K562 (cell line): ENCODE measurements around the gene BTBD10.

Source experiments
- CREM ChIP-seq: IDR thresholded peaks from 2 replicates; pipeline ENCODE4 v1.6.1; 2014; ENCODE audit warnings: antibody characterized with exemption, low read depth
- ESRRA ChIP-seq: fragments of 450-650 bp; IDR thresholded peaks from 2 replicates; pipeline ENCODE4 v1.6.1; 2014; ENCODE audit warnings: low read depth, mild to moderate bottlenecking, moderate library complexity, borderline replicate concordance
- FOXA1 ChIP-seq: fragments of 450-650 bp; IDR thresholded peaks from 2 replicates; pipeline ENCODE4 v1.6.1; 2016; ENCODE audit warnings: mild to moderate bottlenecking, borderline replicate concordance
- HMG20B ChIP-seq: fragments of 250-450 bp; sonication (Bioruptor Pico); IDR thresholded peaks from 2 replicates; pipeline ENCODE4 v1.5.0; 2021; ENCODE audit warnings: mild to moderate bottlenecking
- YY1 ChIP-seq, 3 experiments: IDR thresholded peaks; 2 replicates each; pipeline ENCODE4 v1.6.1; 2011; ENCODE audit warnings: low read length in 2 of 3, mild to moderate bottlenecking in 2 of 3, moderate library complexity in 2 of 3, borderline replicate concordance in 1 of 3, control low read depth in 1 of 3, low read depth in 1 of 3; ENCODE audit not compliant: insufficient read depth in 3 of 3, insufficient replicate concordance in 2 of 3, control insufficient read depth in 1 of 3, insufficient read length in 1 of 3; ENCODE audit errors: extremely low read depth in 1 of 3
- ZNF644 ChIP-seq: fragments of 200-800 bp; sonication (Bioruptor generic); IDR thresholded peaks from 2 replicates; pipeline ENCODE4 v1.6.1; 2016; ENCODE audit warnings: low read depth, missing genetic modification characterization, missing compliant biosample characterization
- TF ChIP-seq, protein P1 (sequence below), 3 experiments: IDR thresholded peaks in 2 of 3; conservative IDR thresholded peaks in 1 of 3; 2 replicates each; pipeline ENCODE4 v1.5.1; 2011 to 2012; ENCODE audit warnings: low read length in 3 of 3, mild to moderate bottlenecking in 3 of 3, control low read depth in 2 of 3, improper control_type of control experiment in 1 of 3, inconsistent platforms in 1 of 3, low read depth in 1 of 3, mixed read lengths in 1 of 3, moderate library complexity in 1 of 3; ENCODE audit not compliant: insufficient read depth in 2 of 3
- TF ChIP-seq, protein P2 (sequence below), 2 experiments: fragments of 450-650 bp; formaldehyde crosslinking in 1 of 2; IDR thresholded peaks; 2 replicates each; pipeline versions ENCODE4 v1.4.0 to v1.6.1; 2014 to 2020; ENCODE audit warnings: mild to moderate bottlenecking in 2 of 2, borderline replicate concordance in 1 of 2, low read depth in 1 of 2
- TF ChIP-seq, protein P3 (sequence below): fragments of 250-450 bp; sonication (Bioruptor Pico); IDR thresholded peaks from 2 replicates; pipeline ENCODE4 v1.5.0; 2020; ENCODE audit warnings: mild to moderate bottlenecking, borderline replicate concordance
- TF ChIP-seq, protein P4 (sequence below): IDR thresholded peaks from 2 replicates; pipeline ENCODE4 v1.6.1; 2011; ENCODE audit warnings: borderline replicate concordance, low read depth, mild to moderate bottlenecking, moderate library complexity, low read length; ENCODE audit not compliant: insufficient read depth, poor library complexity, severe bottlenecking
- TF ChIP-seq, protein P5 (sequence below): sonication (generic); formaldehyde crosslinking; IDR thresholded peaks from 2 replicates; pipeline ENCODE4 v1.8.1; 2022; ENCODE audit warnings: missing genetic modification reagents

DNA sequence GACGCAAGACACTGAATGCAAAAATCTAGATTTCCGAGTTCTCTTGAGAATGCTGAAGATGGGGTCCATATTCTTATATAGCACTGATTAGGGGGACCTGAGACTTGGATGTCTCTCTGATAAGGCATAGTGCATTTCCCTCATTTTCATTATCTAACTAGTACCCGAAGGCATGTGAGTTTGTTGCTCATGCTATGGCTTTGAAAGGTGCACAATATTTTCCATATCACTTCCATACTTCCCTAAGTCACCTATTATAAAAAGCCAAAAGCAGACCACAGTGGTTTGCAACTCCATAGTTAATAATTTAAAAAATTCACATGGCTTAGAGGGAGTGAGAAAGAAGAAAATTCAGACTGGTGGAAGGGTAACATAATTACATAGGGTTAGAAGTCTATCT lies 1.7 kb downstream of the BTBD10 start:
- TF ChIP-seq HMG20B (CRISPR knock-in tag) = no peak
- TF ChIP-seq, protein P1, sequence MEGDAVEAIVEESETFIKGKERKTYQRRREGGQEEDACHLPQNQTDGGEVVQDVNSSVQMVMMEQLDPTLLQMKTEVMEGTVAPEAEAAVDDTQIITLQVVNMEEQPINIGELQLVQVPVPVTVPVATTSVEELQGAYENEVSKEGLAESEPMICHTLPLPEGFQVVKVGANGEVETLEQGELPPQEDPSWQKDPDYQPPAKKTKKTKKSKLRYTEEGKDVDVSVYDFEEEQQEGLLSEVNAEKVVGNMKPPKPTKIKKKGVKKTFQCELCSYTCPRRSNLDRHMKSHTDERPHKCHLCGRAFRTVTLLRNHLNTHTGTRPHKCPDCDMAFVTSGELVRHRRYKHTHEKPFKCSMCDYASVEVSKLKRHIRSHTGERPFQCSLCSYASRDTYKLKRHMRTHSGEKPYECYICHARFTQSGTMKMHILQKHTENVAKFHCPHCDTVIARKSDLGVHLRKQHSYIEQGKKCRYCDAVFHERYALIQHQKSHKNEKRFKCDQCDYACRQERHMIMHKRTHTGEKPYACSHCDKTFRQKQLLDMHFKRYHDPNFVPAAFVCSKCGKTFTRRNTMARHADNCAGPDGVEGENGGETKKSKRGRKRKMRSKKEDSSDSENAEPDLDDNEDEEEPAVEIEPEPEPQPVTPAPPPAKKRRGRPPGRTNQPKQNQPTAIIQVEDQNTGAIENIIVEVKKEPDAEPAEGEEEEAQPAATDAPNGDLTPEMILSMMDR (IDR thresholded peaks at IDR 0.05 in 2 of 3, conservative IDR thresholded peaks at IDR 0.05 in 1 of 3; ENCODE audit: insufficient read depth in 2 of 3, low read depth in 1 of 3, low read length in 3 of 3) = no peak
- TF ChIP-seq, protein P2, sequence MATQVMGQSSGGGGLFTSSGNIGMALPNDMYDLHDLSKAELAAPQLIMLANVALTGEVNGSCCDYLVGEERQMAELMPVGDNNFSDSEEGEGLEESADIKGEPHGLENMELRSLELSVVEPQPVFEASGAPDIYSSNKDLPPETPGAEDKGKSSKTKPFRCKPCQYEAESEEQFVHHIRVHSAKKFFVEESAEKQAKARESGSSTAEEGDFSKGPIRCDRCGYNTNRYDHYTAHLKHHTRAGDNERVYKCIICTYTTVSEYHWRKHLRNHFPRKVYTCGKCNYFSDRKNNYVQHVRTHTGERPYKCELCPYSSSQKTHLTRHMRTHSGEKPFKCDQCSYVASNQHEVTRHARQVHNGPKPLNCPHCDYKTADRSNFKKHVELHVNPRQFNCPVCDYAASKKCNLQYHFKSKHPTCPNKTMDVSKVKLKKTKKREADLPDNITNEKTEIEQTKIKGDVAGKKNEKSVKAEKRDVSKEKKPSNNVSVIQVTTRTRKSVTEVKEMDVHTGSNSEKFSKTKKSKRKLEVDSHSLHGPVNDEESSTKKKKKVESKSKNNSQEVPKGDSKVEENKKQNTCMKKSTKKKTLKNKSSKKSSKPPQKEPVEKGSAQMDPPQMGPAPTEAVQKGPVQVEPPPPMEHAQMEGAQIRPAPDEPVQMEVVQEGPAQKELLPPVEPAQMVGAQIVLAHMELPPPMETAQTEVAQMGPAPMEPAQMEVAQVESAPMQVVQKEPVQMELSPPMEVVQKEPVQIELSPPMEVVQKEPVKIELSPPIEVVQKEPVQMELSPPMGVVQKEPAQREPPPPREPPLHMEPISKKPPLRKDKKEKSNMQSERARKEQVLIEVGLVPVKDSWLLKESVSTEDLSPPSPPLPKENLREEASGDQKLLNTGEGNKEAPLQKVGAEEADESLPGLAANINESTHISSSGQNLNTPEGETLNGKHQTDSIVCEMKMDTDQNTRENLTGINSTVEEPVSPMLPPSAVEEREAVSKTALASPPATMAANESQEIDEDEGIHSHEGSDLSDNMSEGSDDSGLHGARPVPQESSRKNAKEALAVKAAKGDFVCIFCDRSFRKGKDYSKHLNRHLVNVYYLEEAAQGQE (IDR thresholded peaks at IDR 0.05; ENCODE audit: borderline replicate concordance) = no peak
- TF ChIP-seq, protein P2 (CRISPR knock-in tag; IDR thresholded peaks at IDR 0.05; ENCODE audit: low read depth) = no peak
- TF ChIP-seq, protein P3, sequence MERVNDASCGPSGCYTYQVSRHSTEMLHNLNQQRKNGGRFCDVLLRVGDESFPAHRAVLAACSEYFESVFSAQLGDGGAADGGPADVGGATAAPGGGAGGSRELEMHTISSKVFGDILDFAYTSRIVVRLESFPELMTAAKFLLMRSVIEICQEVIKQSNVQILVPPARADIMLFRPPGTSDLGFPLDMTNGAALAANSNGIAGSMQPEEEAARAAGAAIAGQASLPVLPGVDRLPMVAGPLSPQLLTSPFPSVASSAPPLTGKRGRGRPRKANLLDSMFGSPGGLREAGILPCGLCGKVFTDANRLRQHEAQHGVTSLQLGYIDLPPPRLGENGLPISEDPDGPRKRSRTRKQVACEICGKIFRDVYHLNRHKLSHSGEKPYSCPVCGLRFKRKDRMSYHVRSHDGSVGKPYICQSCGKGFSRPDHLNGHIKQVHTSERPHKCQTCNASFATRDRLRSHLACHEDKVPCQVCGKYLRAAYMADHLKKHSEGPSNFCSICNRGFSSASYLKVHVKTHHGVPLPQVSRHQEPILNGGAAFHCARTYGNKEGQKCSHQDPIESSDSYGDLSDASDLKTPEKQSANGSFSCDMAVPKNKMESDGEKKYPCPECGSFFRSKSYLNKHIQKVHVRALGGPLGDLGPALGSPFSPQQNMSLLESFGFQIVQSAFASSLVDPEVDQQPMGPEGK = no peak
- no peak for TF ChIP-seq FOXA1
- TF ChIP-seq, protein P4, sequence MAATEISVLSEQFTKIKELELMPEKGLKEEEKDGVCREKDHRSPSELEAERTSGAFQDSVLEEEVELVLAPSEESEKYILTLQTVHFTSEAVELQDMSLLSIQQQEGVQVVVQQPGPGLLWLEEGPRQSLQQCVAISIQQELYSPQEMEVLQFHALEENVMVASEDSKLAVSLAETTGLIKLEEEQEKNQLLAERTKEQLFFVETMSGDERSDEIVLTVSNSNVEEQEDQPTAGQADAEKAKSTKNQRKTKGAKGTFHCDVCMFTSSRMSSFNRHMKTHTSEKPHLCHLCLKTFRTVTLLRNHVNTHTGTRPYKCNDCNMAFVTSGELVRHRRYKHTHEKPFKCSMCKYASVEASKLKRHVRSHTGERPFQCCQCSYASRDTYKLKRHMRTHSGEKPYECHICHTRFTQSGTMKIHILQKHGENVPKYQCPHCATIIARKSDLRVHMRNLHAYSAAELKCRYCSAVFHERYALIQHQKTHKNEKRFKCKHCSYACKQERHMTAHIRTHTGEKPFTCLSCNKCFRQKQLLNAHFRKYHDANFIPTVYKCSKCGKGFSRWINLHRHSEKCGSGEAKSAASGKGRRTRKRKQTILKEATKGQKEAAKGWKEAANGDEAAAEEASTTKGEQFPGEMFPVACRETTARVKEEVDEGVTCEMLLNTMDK = no peak
- TF ChIP-seq CREM = no peak
- no peak for TF ChIP-seq ZNF644 (tag)
- TF ChIP-seq ESRRA = no peak
- TF ChIP-seq YY1 (IDR thresholded peaks at IDR 0.05; ENCODE audit: borderline replicate concordance in 1 of 3, control insufficient read depth in 1 of 3, extremely low read depth in 1 of 3, insufficient read depth in 3 of 3, insufficient read length in 1 of 3, insufficient replicate concordance in 2 of 3, low read depth in 1 of 3, low read length in 2 of 3) = no peak
- TF ChIP-seq, protein P5, sequence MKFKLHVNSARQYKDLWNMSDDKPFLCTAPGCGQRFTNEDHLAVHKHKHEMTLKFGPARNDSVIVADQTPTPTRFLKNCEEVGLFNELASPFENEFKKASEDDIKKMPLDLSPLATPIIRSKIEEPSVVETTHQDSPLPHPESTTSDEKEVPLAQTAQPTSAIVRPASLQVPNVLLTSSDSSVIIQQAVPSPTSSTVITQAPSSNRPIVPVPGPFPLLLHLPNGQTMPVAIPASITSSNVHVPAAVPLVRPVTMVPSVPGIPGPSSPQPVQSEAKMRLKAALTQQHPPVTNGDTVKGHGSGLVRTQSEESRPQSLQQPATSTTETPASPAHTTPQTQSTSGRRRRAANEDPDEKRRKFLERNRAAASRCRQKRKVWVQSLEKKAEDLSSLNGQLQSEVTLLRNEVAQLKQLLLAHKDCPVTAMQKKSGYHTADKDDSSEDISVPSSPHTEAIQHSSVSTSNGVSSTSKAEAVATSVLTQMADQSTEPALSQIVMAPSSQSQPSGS = no peak
